ENCODE data around the gene LRP8. TPM values are rescaled to one million over a fixed set of nuclear protein-coding genes. Genes with fewer than 3 reads are reported as not detected.
A peak's percentile ranks its signal among the peaks of the same experiment; 100 is the strongest.

The LRP8 gene
- polyA plus RNA-seq, 1 donor (not counting 4 experiments of a cell fraction or from before 2014, with no cell fraction given), result 31.0 TPM

GRCh38 chr1:53266038-53266437 lies 61.8 kb downstream of the LRP8 start:
- Histone ChIP-seq H3K27ac (ENCODE audit: control insufficient read depth, insufficient read depth, low read length) (no peak overlapping the region), H2AFZ (ENCODE audit: control insufficient read depth, low read length) (no peak overlapping the region), H3K36me3 (ENCODE audit: control insufficient read depth in 2 of 2, extremely low read depth in 1 of 2, insufficient read depth in 2 of 2, low read length in 2 of 2) (peaks cover 32 to 39% of the 10 kb centered on the region in 2 experiments), H3K27me3 (ENCODE audit: control insufficient read depth, extremely low read depth, insufficient read depth, low read length) (no peaks in the 10 kb centered on the region), H3K9ac (ENCODE audit: control insufficient read depth, extremely low read depth, insufficient read depth, low read length) (no peak overlapping the region), H3K4me3 (ENCODE audit: control insufficient read depth in 2 of 3, extremely low read depth in 1 of 3, insufficient read depth in 2 of 3, low read depth in 1 of 3, low read length in 3 of 3) (no peak overlapping the region), H3K4me1 (ENCODE audit: control insufficient read depth, extremely low read depth, insufficient read depth, low read length) (no peaks in the 10 kb centered on the region), H3K4me2 (ENCODE audit: control insufficient read depth, extremely low read depth, insufficient read depth, low read depth, low read length) (no peak overlapping the region), H4K20me1 (ENCODE audit: control insufficient read depth, extremely low read depth, insufficient read depth, low read length) (no peaks in the 10 kb centered on the region), H3K79me2 (ENCODE audit: control insufficient read depth, insufficient read depth, low read length) (no peaks in the 10 kb centered on the region), H3K9me3 (ENCODE audit: control insufficient read depth, low read depth, low read length) (no peaks in the 10 kb centered on the region), H3K9me1 (ENCODE audit: control insufficient read depth, extremely low read depth, insufficient read depth, low read length) (no peaks in the 10 kb centered on the region)
- DNase-seq (ENCODE audit: low read depth, low spot score) (no peak), FAIRE-seq (no peak)
- dilution Hi-C loops (cut with MboI; ENCODE audit: extremely low pct_ligation_motif_present, low sequenced_read_pairs), result no loop called here
- TF ChIP-seq CTCF (optimal IDR thresholded peaks at IDR 0.05 in 1 of 3, IDR thresholded peaks at IDR 0.05 in 1 of 3, conservative IDR thresholded peaks at IDR 0.05 in 1 of 3; ENCODE audit: extremely low read depth in 1 of 3, insufficient read depth in 2 of 3, low read length in 3 of 3) (peak; percentile 51 to 57 (median 56)), EZH2 (IDR thresholded peaks at IDR 0.05; ENCODE audit: low read length) (no peak)

- H3K9me3 ChIP-seq (ENCODE audit: control insufficient read depth, low read depth, low read length), result no peaks in the 10 kb centered on the region
- TF ChIP-seq EZH2 (IDR thresholded peaks at IDR 0.05; ENCODE audit: low read length) (no peak), CTCF (optimal IDR thresholded peaks at IDR 0.05 in 1 of 3, IDR thresholded peaks at IDR 0.05 in 1 of 3, conservative IDR thresholded peaks at IDR 0.05 in 1 of 3; ENCODE audit: extremely low read depth in 1 of 3, insufficient read depth in 2 of 3, low read length in 3 of 3) (no peak)
- H3K36me3 ChIP-seq (ENCODE audit: control insufficient read depth in 2 of 2, extremely low read depth in 1 of 2, insufficient read depth in 2 of 2, low read length in 2 of 2), result peaks cover 34 to 43% of the 10 kb centered on the region in 2 experiments
- H3K4me1 ChIP-seq (ENCODE audit: control insufficient read depth, extremely low read depth, insufficient read depth, low read length), result no peaks in the 10 kb centered on the region
- no peak for DNase-seq (ENCODE audit: low read depth, low spot score)
- H3K9me1 ChIP-seq (ENCODE audit: control insufficient read depth, extremely low read depth, insufficient read depth, low read length), result no peaks in the 10 kb centered on the region
- dilution Hi-C loops (cut with MboI; ENCODE audit: extremely low pct_ligation_motif_present, low sequenced_read_pairs), result no loop called here
- H3K4me3 ChIP-seq (ENCODE audit: control insufficient read depth in 2 of 3, extremely low read depth in 1 of 3, insufficient read depth in 2 of 3, low read depth in 1 of 3, low read length in 3 of 3), result no peak overlapping the region
- no peak overlapping the region for H2AFZ ChIP-seq (ENCODE audit: control insufficient read depth, low read length)
- H3K9ac ChIP-seq (ENCODE audit: control insufficient read depth, extremely low read depth, insufficient read depth, low read length), result no peak overlapping the region
- H3K27me3 ChIP-seq (ENCODE audit: control insufficient read depth, extremely low read depth, insufficient read depth, low read length), result no peaks in the 10 kb centered on the region
- no peaks in the 10 kb centered on the region for H3K79me2 ChIP-seq (ENCODE audit: control insufficient read depth, insufficient read depth, low read length)
- H3K4me2 ChIP-seq (ENCODE audit: control insufficient read depth, extremely low read depth, insufficient read depth, low read depth, low read length), result no peak overlapping the region
- no peak for FAIRE-seq
- H3K27ac ChIP-seq (ENCODE audit: control insufficient read depth, insufficient read depth, low read length), result no peak overlapping the region
- H4K20me1 ChIP-seq (ENCODE audit: control insufficient read depth, extremely low read depth, insufficient read depth, low read length), result no peaks in the 10 kb centered on the region
Measured at GRCh38 chr1:53265581-53265980, 62.3 kb downstream of the LRP8 start.
